HUES6 (cell line): ENCODE measurements around the gene NTRK3.

Source experiments
- H3K27ac ChIP-seq: 2 replicates; pipeline ENCODE4 v1.7.0; 2013; ENCODE audit warnings: low read depth, mild to moderate bottlenecking, low read length, inconsistent platforms
- H3K27me3 ChIP-seq: 2 replicates; pipeline ENCODE4 v1.6.1; 2013; ENCODE audit warnings: low read length; ENCODE audit not compliant: control insufficient read depth, insufficient read depth
- H3K36me3 ChIP-seq: 2 replicates; pipeline ENCODE4 v1.6.1; 2013; ENCODE audit warnings: low read length; ENCODE audit not compliant: control insufficient read depth, insufficient read depth
- H3K4me1 ChIP-seq: 2 replicates; pipeline ENCODE4 v1.6.1; 2013; ENCODE audit warnings: low read length; ENCODE audit not compliant: control insufficient read depth, insufficient read depth
- H3K4me3 ChIP-seq: 2 replicates; pipeline ENCODE4 v1.5.1; 2013; ENCODE audit warnings: low read depth, low read length
- H3K9ac ChIP-seq: one replicate; pipeline ENCODE4 v1.6.1; 2013; ENCODE audit warnings: mild to moderate bottlenecking, low read length
- H3K9me3 ChIP-seq: 2 replicates; pipeline ENCODE4 v1.6.1; 2013; ENCODE audit warnings: low read depth, low read length; ENCODE audit not compliant: control insufficient read depth, insufficient read depth

NTRK3 gene

DNA sequence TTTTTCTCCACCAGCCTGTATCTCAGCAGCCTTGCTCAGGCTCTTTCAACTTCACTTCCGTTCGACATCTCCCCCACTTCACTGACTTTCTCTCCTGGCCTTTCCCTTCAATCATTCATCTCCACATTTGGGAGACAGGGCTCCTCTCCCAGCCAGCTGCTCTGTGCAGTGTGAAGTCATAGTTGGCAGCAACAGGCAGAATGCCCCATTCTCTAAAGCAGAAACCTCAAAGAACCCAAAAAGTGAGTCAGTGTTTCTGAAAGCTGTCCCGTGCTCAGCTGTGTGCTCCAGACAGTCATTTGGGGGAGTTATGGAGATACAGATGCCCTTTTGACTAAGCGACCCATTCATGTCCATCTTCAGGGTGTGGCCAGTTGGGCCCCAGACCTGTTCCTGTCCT, 54.3 kb downstream of the NTRK3 start:
- no peak overlapping the region for H3K9ac ChIP-seq
- H3K27me3 ChIP-seq = peaks cover 15% of the 10 kb centered on the region; the same call in 1 of the 2 replicates
- H3K27ac ChIP-seq = no peak overlapping the region
- H3K4me1 ChIP-seq = 0 out of 2 replicates have a peak, but pooled peaks cover 4% of the 10 kb centered on the region
- no peak overlapping the region for H3K4me3 ChIP-seq
- no peaks in the 10 kb centered on the region for H3K9me3 ChIP-seq
- H3K36me3 ChIP-seq = no peaks in the 10 kb centered on the region

DNA sequence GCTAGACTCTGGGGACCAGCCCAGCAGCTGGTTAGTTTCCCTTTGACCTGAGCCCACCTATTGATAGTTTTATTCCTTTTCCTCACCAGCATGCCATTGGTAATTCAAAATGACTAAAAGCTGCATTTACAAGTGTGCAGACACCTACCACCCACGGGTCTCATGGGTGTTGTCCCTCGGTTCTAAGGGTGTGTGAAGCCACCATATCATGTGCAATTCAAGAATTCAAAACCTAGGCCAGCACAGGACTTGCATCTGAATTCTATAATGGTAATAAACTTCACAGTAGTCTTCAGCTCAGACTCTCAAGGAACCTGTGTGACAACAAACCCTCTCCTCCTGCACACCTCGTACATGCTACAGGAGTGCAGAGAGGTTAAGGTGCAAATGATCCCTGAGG, 55.3 kb downstream of the NTRK3 start:
- Histone ChIP-seq H3K36me3 (no peaks in the 10 kb centered on the region), H3K4me1 (0 out of 2 replicates have a peak, but pooled peaks cover 4% of the 10 kb centered on the region), H3K27ac (no peak overlapping the region), H3K9me3 (no peaks in the 10 kb centered on the region), H3K27me3 (peaks cover 18% of the 10 kb centered on the region; the same call in 1 of the 2 replicates), H3K4me3 (no peak overlapping the region), H3K9ac (no peak overlapping the region)

- peaks cover 5% of the 10 kb centered on the region; the same call in 1 of the 2 replicates for H3K4me1 ChIP-seq
- H3K9me3 ChIP-seq = no peaks in the 10 kb centered on the region
- H3K27ac ChIP-seq = no peak overlapping the region
- H3K36me3 ChIP-seq = no peaks in the 10 kb centered on the region
- peaks cover 14% of the 10 kb centered on the region; the same call in 1 of the 2 replicates for H3K27me3 ChIP-seq
- H3K4me3 ChIP-seq = no peak overlapping the region
- H3K9ac ChIP-seq = no peak overlapping the region
Observed at GRCh38 chr15:88196961-88197360, 59.6 kb downstream of the NTRK3 start.

- H3K9me3 ChIP-seq = no peaks in the 10 kb centered on the region
- H3K4me1 ChIP-seq = peaks cover 5% of the 10 kb centered on the region; the same call in 1 of the 2 replicates
- H3K4me3 ChIP-seq = no peak overlapping the region
- peaks cover 12% of the 10 kb centered on the region; the same call in 1 of the 2 replicates for H3K27me3 ChIP-seq
- no peak overlapping the region for H3K27ac ChIP-seq
- no peaks in the 10 kb centered on the region for H3K36me3 ChIP-seq
- H3K9ac ChIP-seq = no peak overlapping the region
Observed at GRCh38 chr15:88194162-88194561, 62.4 kb downstream of the NTRK3 start.

GRCh38 chr15:88193415-88193814, 63.1 kb downstream of the NTRK3 start:
- Histone ChIP-seq H3K36me3 (no peaks in the 10 kb centered on the region), H3K4me3 (no peak overlapping the region), H3K4me1 (peaks cover 5% of the 10 kb centered on the region; the same call in 1 of the 2 replicates), H3K27me3 (peaks cover 6% of the 10 kb centered on the region; the same call in 1 of the 2 replicates), H3K9ac (no peak overlapping the region), H3K9me3 (no peaks in the 10 kb centered on the region), H3K27ac (no peak overlapping the region)

DNA sequence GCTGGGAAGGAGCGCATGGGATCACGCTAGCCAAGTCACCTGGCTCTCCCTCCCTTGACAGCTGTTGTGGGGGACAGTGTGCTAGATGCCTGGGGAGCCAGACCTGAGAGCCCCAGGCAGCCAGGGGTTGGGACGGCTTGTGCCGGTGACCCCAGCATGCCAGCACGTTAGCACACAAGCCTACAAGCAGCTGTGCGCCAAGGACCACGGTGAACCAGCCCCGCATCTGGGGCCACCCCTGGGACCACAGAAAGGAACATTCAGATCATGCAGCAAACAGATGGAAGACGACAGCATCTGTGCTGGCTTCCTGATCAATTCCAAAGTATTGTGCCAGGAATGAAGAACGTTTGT, 64.8 kb downstream of the NTRK3 start:
- Histone ChIP-seq H3K9ac (no peak overlapping the region), H3K36me3 (no peaks in the 10 kb centered on the region), H3K4me1 (peaks cover 5% of the 10 kb centered on the region; the same call in 1 of the 2 replicates), H3K27ac (no peak overlapping the region), H3K27me3 (peaks cover 3% of the 10 kb centered on the region; the same call in 1 of the 2 replicates), H3K9me3 (no peaks in the 10 kb centered on the region), H3K4me3 (no peak overlapping the region)

DNA sequence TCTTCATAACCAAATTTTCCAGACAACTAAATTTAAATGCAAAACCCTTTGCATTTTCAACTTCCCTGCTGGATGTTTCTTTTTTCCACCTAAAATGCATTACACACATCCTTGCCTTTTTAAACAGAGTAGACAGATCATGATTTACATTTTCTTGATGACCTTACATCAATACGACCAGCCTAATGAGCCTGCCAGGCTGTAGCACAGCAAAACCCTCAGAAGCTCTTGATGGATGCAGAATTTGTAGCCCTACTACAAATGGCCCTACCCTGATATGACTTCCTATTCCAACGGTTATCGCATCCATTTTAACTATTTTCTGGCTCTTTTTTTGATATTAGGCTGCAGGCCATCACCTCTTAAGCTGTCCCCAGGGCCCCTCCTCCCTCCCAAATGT, 66.3 kb downstream of the NTRK3 start:
- H3K27ac ChIP-seq = no peak overlapping the region
- H3K27me3 ChIP-seq = no peaks in the 10 kb centered on the region; the same call in 1 of the 2 replicates
- H3K9me3 ChIP-seq = no peaks in the 10 kb centered on the region
- H3K9ac ChIP-seq = no peak overlapping the region
- H3K4me3 ChIP-seq = no peak overlapping the region
- peaks cover 5% of the 10 kb centered on the region; the same call in 1 of the 2 replicates for H3K4me1 ChIP-seq
- H3K36me3 ChIP-seq = no peaks in the 10 kb centered on the region

DNA sequence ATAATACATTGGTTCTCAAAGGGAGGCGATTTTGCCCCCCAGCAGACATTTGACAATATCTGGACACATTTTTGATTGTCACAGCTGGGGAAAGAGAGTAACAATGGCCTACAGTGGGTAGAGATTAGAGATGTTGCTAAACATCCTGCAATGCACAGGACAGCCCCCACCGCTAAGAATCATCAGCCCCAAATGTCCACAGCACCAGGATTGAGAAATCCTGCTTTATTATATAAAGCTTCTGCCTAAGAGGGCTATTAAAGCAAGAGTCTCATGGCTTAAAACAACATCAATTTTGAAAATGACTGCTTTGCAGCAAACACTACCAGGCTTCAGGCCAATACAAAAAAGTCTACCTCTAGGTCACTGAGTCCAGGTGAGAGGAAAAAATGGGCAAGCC, 68.2 kb downstream of the NTRK3 start:
- Histone ChIP-seq H3K9me3 (no peaks in the 10 kb centered on the region), H3K27ac (no peak overlapping the region), H3K36me3 (no peaks in the 10 kb centered on the region), H3K4me3 (no peak overlapping the region), H3K27me3 (no peaks in the 10 kb centered on the region; the same call in 1 of the 2 replicates), H3K4me1 (peaks cover 3% of the 10 kb centered on the region; the same call in 1 of the 2 replicates), H3K9ac (no peak overlapping the region)

DNA sequence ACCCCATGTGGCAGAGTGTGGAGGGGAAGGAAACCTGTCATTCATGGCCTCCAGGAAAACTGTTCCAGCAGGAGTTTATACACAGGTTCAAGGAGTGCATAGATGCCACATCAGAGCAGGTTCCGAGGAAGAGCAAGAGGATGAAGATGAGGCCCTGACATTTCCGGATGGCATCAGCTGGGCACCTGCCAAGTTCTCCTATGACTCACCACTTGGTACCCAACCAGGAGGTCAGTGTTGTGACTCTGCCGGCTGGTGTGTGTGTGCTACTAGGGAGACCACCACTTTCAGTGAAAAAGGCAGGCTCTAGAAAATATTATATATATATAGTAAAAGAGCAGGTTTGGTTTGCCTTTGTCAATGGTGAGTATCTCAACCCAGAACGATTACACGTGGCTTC, 69.3 kb downstream of the NTRK3 start:
- Histone ChIP-seq H3K9ac (no peak overlapping the region), H3K36me3 (no peaks in the 10 kb centered on the region), H3K27ac (no peak overlapping the region), H3K4me3 (no peak overlapping the region), H3K27me3 (no peaks in the 10 kb centered on the region; the same call in 1 of the 2 replicates), H3K4me1 (no peaks in the 10 kb centered on the region), H3K9me3 (no peaks in the 10 kb centered on the region)

- peaks cover 3% of the 10 kb centered on the region; the same call in 1 of the 2 replicates for H3K27me3 ChIP-seq
Observed at GRCh38 chr15:88185584-88185983, 71.0 kb downstream of the NTRK3 start.

GRCh38 chr15:88181613-88182012, 74.9 kb downstream of the NTRK3 start:
- Histone ChIP-seq H3K36me3 (no peaks in the 10 kb centered on the region), H3K9me3 (no peaks in the 10 kb centered on the region)

More at GRCh38 chr15:88185584-88185983, 71.0 kb downstream of the NTRK3 start:
- Histone ChIP-seq H3K9me3 (no peaks in the 10 kb centered on the region), H3K4me3 (no peak overlapping the region), H3K36me3 (no peaks in the 10 kb centered on the region), H3K4me1 (no peaks in the 10 kb centered on the region), H3K9ac (no peak overlapping the region), H3K27ac (no peak overlapping the region)

More at GRCh38 chr15:88181613-88182012, 74.9 kb downstream of the NTRK3 start:
- Histone ChIP-seq H3K9ac (no peak overlapping the region), H3K4me1 (no peaks in the 10 kb centered on the region), H3K27ac (no peak overlapping the region), H3K27me3 (peaks cover 3% of the 10 kb centered on the region; the same call in 1 of the 2 replicates), H3K4me3 (no peak overlapping the region)
